Measurements from ENCODE around the gene TSPAN10.
A peak's percentile ranks its signal among the peaks of the same experiment; 100 is the strongest.

Gene TSPAN10

GRCh38 chr17:81665205-81666091 is 28.5 kb downstream of the TSPAN10 start:
- DNase-seq, result peak; percentile 72

GRCh38 chr17:81666092-81666341 is 29.0 kb downstream of the TSPAN10 start:
- peak; percentile 27 for DNase-seq

GRCh38 chr17:81666342-81667191 is 29.6 kb downstream of the TSPAN10 start, which contains the start of the genes CCDC137 and OXLD1:
Gene CCDC137, plus strand, starts transcription at chr17:81666737. Its CDS starts 30 bp downstream, at chr17:81666767.
Gene OXLD1, minus strand, starts transcription at chr17:81666605. Its CDS starts 28 bp downstream, at chr17:81666577.
- DNase-seq, result peak; percentile 95

GRCh38 chr17:81667754-81668153 is 30.8 kb downstream of the TSPAN10 start:
- DNase-seq, result no peak

GRCh38 chr17:81672504-81672903 is 35.5 kb downstream of the TSPAN10 start:
- DNase-seq, result no peak

- no peak for DNase-seq
Observed at GRCh38 chr17:81672954-81673353, 36.0 kb downstream of the TSPAN10 start.

GRCh38 chr17:81673561-81674258 is 36.7 kb downstream of the TSPAN10 start:
- DNase-seq, result no peak

GRCh38 chr17:81675515-81676221 is 38.7 kb downstream of the TSPAN10 start:
- DNase-seq, result peak; percentile 37

- no peak for DNase-seq
Observed at GRCh38 chr17:81676906-81677305, 39.9 kb downstream of the TSPAN10 start.

- no peak for DNase-seq
Observed at GRCh38 chr17:81680150-81680549, 43.2 kb downstream of the TSPAN10 start.

- DNase-seq, result no peak
Observed at GRCh38 chr17:81681672-81682071, 44.7 kb downstream of the TSPAN10 start.

- no peak for DNase-seq
Observed at GRCh38 chr17:81682565-81683207, 45.7 kb downstream of the TSPAN10 start.

- DNase-seq, result no peak
Observed at GRCh38 chr17:81683208-81683583, 46.2 kb downstream of the TSPAN10 start.

- peak; percentile 97 for DNase-seq
Observed at GRCh38 chr17:81683584-81684441, 46.8 kb downstream of the TSPAN10 start, which contains the start of the genes ARL16 and HGS. Gene ARL16, minus strand, starts transcription at chr17:81683797. Its CDS starts 44 bp downstream, at chr17:81683753. Gene HGS, plus strand, starts transcription at chr17:81684011. Its CDS starts 56 bp downstream, at chr17:81684067.

GRCh38 chr17:81684442-81684911 is 47.5 kb downstream of the TSPAN10 start:
- no peak for DNase-seq

- peak; percentile 71 for DNase-seq
Observed at GRCh38 chr17:81685108-81685507, 48.1 kb downstream of the TSPAN10 start.

- no peak for DNase-seq
Observed at GRCh38 chr17:81686614-81687013, 49.6 kb downstream of the TSPAN10 start.

GRCh38 chr17:81687770-81688541 is 51.0 kb downstream of the TSPAN10 start:
- no peak for DNase-seq

- no peak for DNase-seq
Observed at GRCh38 chr17:81688616-81689015, 51.6 kb downstream of the TSPAN10 start.

GRCh38 chr17:81690066-81690465 is 53.1 kb downstream of the TSPAN10 start:
- no peak for DNase-seq
